Vagina (tissue), 2 donors: Measurements from ENCODE around the gene HINT1. TPM values are rescaled to one million over a fixed set of nuclear protein-coding genes. Genes with fewer than 3 reads are reported as not detected.
A peak's percentile ranks its signal among the peaks of the same experiment; 100 is the strongest.

ENCODE experiments used
- DNase-seq, 2 donors: peaks; one replicate each; pipeline ENCODE4 v3.0.0-alpha.2; 2017; ENCODE audit errors: extremely low spot score in 2 of 2
- H3K27ac ChIP-seq: fragments of 200-600 bp; sonication (generic); one replicate; pipeline ENCODE4 v1.5.1; 2019
- H3K27me3 ChIP-seq: fragments of 200-600 bp; sonication (generic); one replicate; pipeline ENCODE4 v1.5.1; 2019
- H3K36me3 ChIP-seq, 2 donors: fragments of 200-600 bp; sonication (generic); one replicate each; pipeline ENCODE4 v1.5.1; 2017 to 2019
- H3K4me1 ChIP-seq: fragments of 200-600 bp; sonication (generic); one replicate; pipeline ENCODE4 v1.5.1; 2019
- H3K4me3 ChIP-seq, 2 donors: fragments of 200-600 bp; sonication (generic); 1 replicate in 1 of 2; 2 replicates in 1 of 2; pipeline ENCODE4 v1.5.1; 2016 to 2019
- H3K9me3 ChIP-seq: fragments of 200-600 bp; sonication (generic); one replicate; pipeline ENCODE4 v1.5.1; 2019
- CTCF ChIP-seq, 3 experiments: fragments of 450-650 bp in 2 of 3; fragments of 200-600 bp in 1 of 3; sonication (generic) in 1 of 3; IDR thresholded peaks; one replicate each; pipeline ENCODE4 v1.5.1; 2017 to 2019; ENCODE audit warnings: antibody characterized with exemption in 3 of 3, mild to moderate bottlenecking in 2 of 3, moderate library complexity in 2 of 3
- POLR2A ChIP-seq, 2 donors: fragments of 450-650 bp; IDR thresholded peaks; one replicate each; pipeline ENCODE4 v1.6.1; 2017; ENCODE audit warnings: antibody characterized with exemption in 2 of 2, mild to moderate bottlenecking in 2 of 2, moderate library complexity in 2 of 2
- POLR2AphosphoS5 ChIP-seq, 2 donors: sonication (generic); formaldehyde crosslinking; IDR thresholded peaks; one replicate each; pipeline ENCODE4 v1.9.0; 2017; ENCODE audit warnings: antibody characterized with exemption in 2 of 2, mild to moderate bottlenecking in 2 of 2, low read depth in 1 of 2; ENCODE audit not compliant: insufficient read depth in 1 of 2
- intact Hi-C: fragments of 100-400 bp; cut with DNase I; formaldehyde crosslinking; loops from one replicate; pipeline ENCODE4 v1.15.1; 2023
- total RNA-seq: library from RNA; depleted of rRNA; stranded (reverse); fragments of >200 nt; gene quantifications from one replicate; pipeline ENCODE4 v1.2.3, GENCODE V29; 2016

HINT1 gene
- total RNA-seq, 1 donor from 2014 or later, result 161 TPM

- Histone ChIP-seq H3K4me3 (no peak overlapping the region), H3K36me3 (no peaks in the 10 kb centered on the region), H3K27me3 (no peaks in the 10 kb centered on the region), H3K4me1 (no peaks in the 10 kb centered on the region), H3K9me3 (no peaks in the 10 kb centered on the region), H3K27ac (no peak overlapping the region)
- TF ChIP-seq POLR2A (IDR thresholded peaks at IDR 0.05) (no peak), POLR2AphosphoS5 (IDR thresholded peaks at IDR 0.05; ENCODE audit: insufficient read depth in 1 of 2, low read depth in 1 of 2) (no peak), CTCF (IDR thresholded peaks at IDR 0.05) (peak in 1 of 3 experiments; percentile 9)
- intact Hi-C loops, result no loop called here
- no peak for DNase-seq
Observed at GRCh38 chr5:131110256-131110594, 54.8 kb downstream of the HINT1 start.

GRCh38 chr5:131109540-131110255, 55.4 kb downstream of the HINT1 start:
- Histone ChIP-seq H3K4me1 (no peaks in the 10 kb centered on the region), H3K36me3 (no peaks in the 10 kb centered on the region), H3K27me3 (no peaks in the 10 kb centered on the region), H3K9me3 (no peaks in the 10 kb centered on the region), H3K4me3 (no peak overlapping the region), H3K27ac (no peak overlapping the region)
- no peak for DNase-seq
- TF ChIP-seq CTCF (IDR thresholded peaks at IDR 0.05), result peak; percentile 8 to 72 (median 71)
- no peak for TF ChIP-seq POLR2A (IDR thresholded peaks at IDR 0.05)
- intact Hi-C loops, result no loop called here

Other genes with a start within 250 kb of the HINT1 start
- 3.9 TPM for gene LYRM7, start 5.7 kb upstream of the HINT1 start, total RNA-seq
- 19.4 TPM for gene CDC42SE2, start 98.8 kb upstream of the HINT1 start, total RNA-seq